GM15510 (cell line): Measurements from ENCODE around the gene HJURP.

ENCODE experiments used
- POLR2A ChIP-seq: IDR thresholded peaks from 3 replicates; pipeline ENCODE4 v1.6.1; 2011; ENCODE audit warnings: borderline replicate concordance; ENCODE audit not compliant: insufficient read length; ENCODE audit errors: extremely low read depth

Gene HJURP

GRCh38 chr2:233828546-233829192 is 25.7 kb downstream of the HJURP start:
- TF ChIP-seq POLR2A = no peak

GRCh38 chr2:233824373-233824772 is 30.0 kb downstream of the HJURP start:
- no peak for TF ChIP-seq POLR2A

GRCh38 chr2:233823731-233824121 is 30.6 kb downstream of the HJURP start:
- TF ChIP-seq POLR2A = no peak

DNA sequence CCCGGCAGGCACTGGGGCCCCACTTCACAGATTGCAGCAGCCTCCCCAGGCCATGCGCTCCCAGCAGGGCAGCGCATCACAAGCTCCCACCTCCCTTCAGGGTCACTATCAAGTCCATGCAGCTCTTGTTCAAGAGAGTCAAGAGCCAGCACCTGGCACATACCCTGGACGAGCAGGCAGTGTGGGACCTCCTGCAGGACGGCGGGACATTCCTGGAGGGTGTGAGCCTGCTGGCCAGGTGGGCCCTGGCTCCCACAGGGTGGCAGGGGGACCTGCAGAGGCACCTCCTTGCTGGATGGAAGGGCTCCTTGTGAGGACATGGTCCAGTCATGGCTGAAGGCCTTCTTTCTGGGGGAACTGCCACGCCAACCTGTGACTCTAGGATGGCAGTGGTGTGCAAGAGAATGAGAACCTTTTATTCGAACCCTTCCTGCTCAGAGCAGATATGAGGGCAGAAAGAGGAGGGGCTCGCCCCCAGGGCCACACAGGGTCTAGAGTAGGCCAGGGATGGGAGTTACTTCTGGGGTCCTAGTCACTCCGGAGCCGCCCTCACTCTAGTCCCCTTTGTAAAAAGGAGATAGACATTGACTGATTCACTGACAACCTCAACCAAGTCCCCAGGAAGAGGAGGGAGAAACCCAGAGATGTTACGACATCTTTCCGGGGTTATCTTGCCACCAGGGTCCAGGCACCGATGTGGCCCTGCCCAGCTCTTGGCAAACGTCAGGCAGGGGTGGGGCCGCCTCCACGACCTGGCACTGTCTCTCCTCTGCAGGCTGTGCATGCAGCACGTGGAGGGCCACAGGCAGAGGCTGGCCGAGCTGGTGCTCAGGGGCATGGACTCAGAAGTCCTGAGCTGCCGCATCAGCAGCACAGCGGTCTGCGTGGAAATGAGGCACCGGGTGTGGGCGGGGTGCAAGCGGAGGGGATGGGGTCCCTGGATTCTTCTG is 31.3 kb downstream of the HJURP start:
- TF ChIP-seq POLR2A = no peak

GRCh38 chr2:233822101-233822771 is 32.1 kb downstream of the HJURP start:
- TF ChIP-seq POLR2A = no peak

GRCh38 chr2:233821709-233822100 is 32.6 kb downstream of the HJURP start:
- no peak for TF ChIP-seq POLR2A

GRCh38 chr2:233821196-233821595 is 33.1 kb downstream of the HJURP start:
- TF ChIP-seq POLR2A = no peak

- TF ChIP-seq POLR2A = no peak
Observed at GRCh38 chr2:233820774-233821105, 33.6 kb downstream of the HJURP start.

DNA sequence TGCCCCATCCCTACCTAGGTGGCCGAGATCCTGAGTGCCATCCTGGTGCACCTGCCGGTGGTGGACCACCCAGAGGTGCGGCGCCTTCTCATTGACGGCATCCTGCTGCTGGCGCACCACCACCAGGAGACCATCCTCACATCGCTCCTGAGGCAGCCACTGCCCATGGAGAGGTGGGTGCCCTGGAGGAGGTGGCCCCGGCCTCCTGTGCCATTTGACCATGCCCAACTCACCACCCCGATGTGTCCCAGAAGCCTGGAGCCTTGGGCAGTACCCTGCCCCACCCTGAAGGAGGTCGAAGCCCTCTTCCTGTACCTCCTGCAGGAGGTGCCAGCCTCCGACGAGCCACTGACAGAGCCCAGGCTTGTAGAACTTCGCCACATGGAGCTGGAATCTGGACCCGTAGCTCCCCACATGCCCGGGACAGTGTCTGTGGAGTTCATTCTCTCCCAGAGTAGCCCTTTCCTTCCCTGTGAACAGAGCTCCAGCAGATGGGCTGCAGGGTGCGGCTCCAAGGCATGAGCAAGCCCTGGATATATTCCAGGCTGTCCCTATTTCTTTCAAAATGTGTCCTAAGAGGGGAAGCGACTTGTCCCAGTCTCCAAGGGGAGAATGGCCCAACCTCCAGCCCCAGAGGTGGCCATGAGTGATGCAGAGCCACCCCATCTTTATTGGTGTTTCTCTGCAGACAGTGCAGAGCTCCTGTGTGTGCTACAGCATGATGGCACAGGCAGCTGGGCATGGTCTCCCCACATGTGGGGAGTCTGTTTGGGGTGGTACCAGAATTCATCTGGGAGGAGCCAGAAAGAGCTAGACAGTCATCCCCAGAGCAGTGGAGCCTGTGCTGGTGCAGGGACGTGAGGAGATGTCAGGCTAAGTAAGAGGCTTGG is 34.2 kb downstream of the HJURP start:
- no peak for TF ChIP-seq POLR2A

- TF ChIP-seq POLR2A = no peak
Observed at GRCh38 chr2:233818639-233819621, 35.4 kb downstream of the HJURP start.

DNA sequence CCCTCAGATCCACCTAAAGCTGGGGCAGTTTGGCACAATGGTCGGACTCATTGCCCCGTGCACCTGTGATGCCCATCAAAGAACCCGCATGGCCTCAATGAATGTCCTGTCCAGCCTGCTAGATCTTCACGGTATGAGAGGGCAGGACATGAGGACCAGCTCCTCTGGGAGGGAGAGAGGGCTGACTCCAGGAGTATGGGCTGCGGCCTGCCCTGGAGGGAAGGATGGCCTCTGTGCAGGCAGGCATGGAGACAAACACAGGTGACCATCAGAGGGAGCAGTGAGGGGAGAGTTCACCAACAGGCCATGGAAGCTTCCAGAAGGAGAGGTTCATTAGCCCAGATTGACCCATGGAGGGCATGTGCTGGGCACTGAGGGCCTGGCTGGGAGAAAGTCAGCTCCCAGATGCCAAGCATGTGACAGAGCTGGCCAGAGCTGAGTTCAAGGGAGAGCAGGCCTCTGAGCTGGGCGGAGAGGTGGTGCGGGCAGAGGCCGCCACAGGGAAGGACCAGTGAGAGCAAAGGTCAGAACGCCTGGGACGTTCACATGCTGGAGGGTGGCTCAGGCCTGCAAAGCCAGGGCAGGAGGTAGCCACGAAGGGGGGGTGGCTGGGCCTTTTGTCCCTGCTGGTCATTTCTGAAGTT is 36.2 kb downstream of the HJURP start:
- no peak for TF ChIP-seq POLR2A

GRCh38 chr2:233817361-233817911 is 36.9 kb downstream of the HJURP start:
- TF ChIP-seq POLR2A = no peak

- no peak for TF ChIP-seq POLR2A
Observed at GRCh38 chr2:233816771-233817170, 37.6 kb downstream of the HJURP start.
